ENCODE measurements around the gene ADAMTS19. TPM values are rescaled to one million over a fixed set of nuclear protein-coding genes. Genes with fewer than 3 reads are reported as not detected.

Gene ADAMTS19
- 10 to 100 TPM in 1 of 4 donors, 1 to 10 TPM in 1, under 1 TPM in 1, not detected in 1; 0.42 to 12.0 (median 2.7) TPM for total RNA-seq

DNA sequence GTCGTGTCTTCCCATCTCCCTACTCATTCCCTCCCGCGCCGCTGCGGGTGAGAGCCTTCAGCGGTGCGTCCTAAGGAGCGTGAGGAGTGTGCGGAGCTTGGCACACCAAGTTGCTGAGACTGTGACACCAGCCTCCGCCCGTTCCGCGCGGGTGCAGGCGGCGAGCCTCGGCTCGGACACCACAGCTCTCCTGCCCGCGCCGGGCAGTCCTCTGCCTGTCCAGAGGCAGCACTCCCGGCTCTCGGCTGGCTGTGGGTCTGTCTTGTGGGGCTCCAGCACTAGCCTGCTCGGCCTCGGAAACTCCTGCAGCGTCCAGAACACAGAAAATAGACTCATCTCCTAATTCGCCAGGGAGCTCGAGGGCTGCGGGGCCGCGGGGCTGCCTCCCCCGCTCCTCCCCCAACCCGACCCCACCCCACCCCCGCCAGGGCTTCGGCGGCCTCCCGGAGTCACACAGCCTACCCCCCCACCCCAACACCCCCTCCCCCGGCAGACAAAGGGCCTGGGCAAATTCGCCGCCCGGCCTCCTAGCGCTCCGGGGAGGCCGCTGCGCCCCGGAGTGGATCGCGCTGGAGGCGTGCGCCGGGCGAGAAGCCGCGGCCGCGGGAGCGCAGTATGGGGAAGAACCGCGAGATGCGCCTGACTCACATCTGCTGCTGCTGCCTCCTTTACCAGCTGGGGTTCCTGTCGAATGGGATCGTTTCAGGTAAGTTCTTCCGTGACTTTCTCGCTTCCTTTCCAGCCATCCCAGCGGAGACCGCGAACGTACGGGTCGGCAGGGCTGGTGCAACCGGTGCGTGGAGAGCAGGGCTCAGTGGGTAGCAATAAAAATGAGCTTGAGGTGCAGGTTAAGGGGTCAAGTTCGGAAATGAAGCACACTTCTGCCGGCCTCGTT, at the start of gene ADAMTS19:
ADAMTS19 (plus strand) TSS at position 522 of the 895 bp plus-strand sequence; CDS start at position 616, 94 bp downstream.
- H3K27me3 ChIP-seq = peaks cover 0 to 35% of the 10 kb centered on the region in 2 donors
- no peak for DNase-seq (ENCODE audit: low spot score in 2 of 2)
- no peaks in the 10 kb centered on the region for H3K9me3 ChIP-seq
- H3K4me3 ChIP-seq = peak within 1 kb of the TSS; percentile 4 to 53 (median 34)
- no peaks in the 10 kb centered on the region for H3K36me3 ChIP-seq
- H3K27ac ChIP-seq = no peak within 1 kb of the TSS
- TF ChIP-seq POLR2A (IDR thresholded peaks at IDR 0.05) (no peak), CTCF (IDR thresholded peaks at IDR 0.05) (no peak), EP300 (IDR thresholded peaks at IDR 0.05) (no peak)
- 1% methylated on average over 36 to 52 of the region's 75 CpGs for WGBS, 2 donors
- peaks cover 0 to 25% (median 0%) of the 10 kb centered on the region in 4 donors for H3K4me1 ChIP-seq

DNA sequence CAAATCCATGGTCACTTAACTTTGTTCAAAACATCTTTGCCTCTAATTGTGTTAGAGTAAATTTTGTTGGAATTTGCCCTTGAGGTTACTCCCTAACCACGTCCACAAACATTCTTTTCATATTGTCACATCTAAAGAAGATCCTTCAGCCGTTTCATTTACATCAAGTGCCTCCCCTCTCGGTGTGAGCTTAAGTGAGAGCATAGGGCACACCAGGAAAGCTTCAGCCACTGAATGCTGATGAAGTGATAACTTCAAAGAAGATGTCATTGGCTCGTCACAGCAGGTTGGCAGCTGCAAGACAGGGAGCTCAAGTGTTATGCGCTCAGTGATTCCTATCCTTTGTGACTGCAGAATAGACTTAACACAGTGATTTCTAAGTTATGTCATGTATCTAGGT, 49.6 kb upstream of the ADAMTS19 start:
- WGBS, 2 donors = 27 to 33% methylated on average over 5 of the region's 5 CpGs
- Histone ChIP-seq H3K27ac (no peak overlapping the region), H3K4me1 (no peaks in the 10 kb centered on the region), H3K9me3 (peaks cover 0 to 5% (median 0%) of the 10 kb centered on the region in 4 donors), H3K36me3 (no peaks in the 10 kb centered on the region), H3K27me3 (no peaks in the 10 kb centered on the region), H3K4me3 (no peak overlapping the region)
- no peak for DNase-seq (ENCODE audit: low spot score in 2 of 2)
- no peak for TF ChIP-seq CTCF (IDR thresholded peaks at IDR 0.05)
- no peak for TF ChIP-seq EP300 (IDR thresholded peaks at IDR 0.05)
- no peak for TF ChIP-seq POLR2A (IDR thresholded peaks at IDR 0.05)

DNA sequence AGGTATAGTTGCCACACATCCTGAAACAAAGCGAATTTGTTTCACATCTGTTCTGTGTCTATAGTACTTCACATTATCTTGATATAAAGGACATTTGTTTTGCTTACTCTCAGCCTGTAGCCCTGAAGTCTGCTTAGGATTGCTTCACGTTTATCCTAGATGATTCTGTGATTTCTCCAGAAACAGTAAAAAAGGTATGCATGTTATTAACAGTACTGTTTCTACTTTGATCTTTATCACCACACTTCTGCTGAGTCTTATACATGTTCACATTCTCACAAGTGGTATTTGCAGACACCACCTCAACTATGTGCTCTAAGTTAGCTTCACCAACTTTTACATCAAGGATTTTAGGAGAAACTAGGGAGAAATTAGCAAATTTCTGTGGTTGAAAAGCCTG, 47.4 kb upstream of the ADAMTS19 start:
- no peak for DNase-seq (ENCODE audit: low spot score in 2 of 2)
- peaks cover 0 to 5% (median 0%) of the 10 kb centered on the region in 4 donors for H3K9me3 ChIP-seq
- no peak overlapping the region for H3K4me3 ChIP-seq
- H3K4me1 ChIP-seq = no peaks in the 10 kb centered on the region
- H3K27ac ChIP-seq = no peak overlapping the region
- TF ChIP-seq EP300 (IDR thresholded peaks at IDR 0.05) (no peak), POLR2A (IDR thresholded peaks at IDR 0.05) (no peak), CTCF (IDR thresholded peaks at IDR 0.05) (no peak)
- no peaks in the 10 kb centered on the region for H3K36me3 ChIP-seq
- 54 to 65% methylated on average over 2 of the region's 2 CpGs for WGBS, 2 donors
- H3K27me3 ChIP-seq = no peaks in the 10 kb centered on the region

DNA sequence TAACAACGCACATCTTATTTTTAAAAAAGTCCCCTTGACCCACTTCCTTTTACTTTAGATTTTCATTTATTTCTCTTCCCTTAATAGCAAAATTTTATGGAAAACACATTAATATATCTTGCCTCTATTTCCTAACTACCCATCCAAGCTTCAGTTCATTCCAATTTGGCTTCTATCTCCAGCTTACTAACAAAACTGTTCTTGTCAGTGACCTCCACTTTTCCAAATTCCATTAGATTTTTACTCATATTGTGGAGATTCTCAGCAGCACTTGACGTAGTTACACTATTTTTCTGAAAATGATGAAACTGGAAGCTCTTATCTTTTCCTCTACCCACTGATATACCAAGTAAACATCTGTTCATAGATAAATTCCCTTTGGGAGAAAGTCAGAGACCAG, 46.5 kb upstream of the ADAMTS19 start:
- Histone ChIP-seq H3K27me3 (no peaks in the 10 kb centered on the region), H3K36me3 (no peaks in the 10 kb centered on the region), H3K4me3 (no peak overlapping the region), H3K27ac (no peak overlapping the region), H3K9me3 (peaks cover 0 to 5% (median 0%) of the 10 kb centered on the region in 4 donors), H3K4me1 (no peaks in the 10 kb centered on the region)
- TF ChIP-seq EP300 (IDR thresholded peaks at IDR 0.05) (no peak), POLR2A (IDR thresholded peaks at IDR 0.05) (no peak), CTCF (IDR thresholded peaks at IDR 0.05) (no peak)
- 89 to 92% methylated on average over 2 of the region's 2 CpGs for WGBS, 2 donors
- no peak for DNase-seq (ENCODE audit: low spot score in 2 of 2)

DNA sequence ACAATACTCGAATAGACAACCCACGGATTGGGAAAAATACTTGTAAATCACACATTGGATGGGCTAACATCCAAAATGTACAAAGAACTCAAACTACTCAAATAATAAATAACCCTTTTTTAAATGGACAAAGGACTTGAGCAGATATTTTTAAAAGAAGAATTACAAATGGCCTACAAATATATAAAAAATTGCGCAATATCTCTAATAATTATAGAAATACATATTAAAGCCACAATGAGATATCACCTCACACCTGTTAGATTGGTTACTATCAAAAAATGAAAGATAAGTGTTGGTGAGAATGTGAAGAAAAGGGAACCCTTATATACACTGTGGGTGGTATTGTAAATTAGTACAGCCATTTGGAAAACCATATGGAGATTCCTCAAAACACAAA, 40.8 kb upstream of the ADAMTS19 start:
- no peaks in the 10 kb centered on the region for H3K27me3 ChIP-seq
- 49 to 50% methylated on average over 3 of the region's 3 CpGs for WGBS, 2 donors
- DNase-seq (ENCODE audit: low spot score in 2 of 2) = no peak
- H3K27ac ChIP-seq = no peak overlapping the region
- no peaks in the 10 kb centered on the region for H3K4me1 ChIP-seq
- H3K9me3 ChIP-seq = peaks cover 0 to 5% (median 0%) of the 10 kb centered on the region in 4 donors
- H3K36me3 ChIP-seq = no peaks in the 10 kb centered on the region
- TF ChIP-seq CTCF (IDR thresholded peaks at IDR 0.05) (no peak), EP300 (IDR thresholded peaks at IDR 0.05) (no peak), POLR2A (IDR thresholded peaks at IDR 0.05) (no peak)
- no peak overlapping the region for H3K4me3 ChIP-seq

All from tibial nerve (tissue), 4 donors.